HG03457 (cell line): ENCODE results near the gene ILDR1.

ENCODE experiments used
- ATAC-seq: cut with Tn5 transposase; IDR thresholded peaks from one replicate; pipeline ENCODE4 v1.9.1; 2021; ENCODE audit warnings: moderate number of reproducible peaks; ENCODE audit not compliant: unreplicated experiment

ILDR1 gene

DNA sequence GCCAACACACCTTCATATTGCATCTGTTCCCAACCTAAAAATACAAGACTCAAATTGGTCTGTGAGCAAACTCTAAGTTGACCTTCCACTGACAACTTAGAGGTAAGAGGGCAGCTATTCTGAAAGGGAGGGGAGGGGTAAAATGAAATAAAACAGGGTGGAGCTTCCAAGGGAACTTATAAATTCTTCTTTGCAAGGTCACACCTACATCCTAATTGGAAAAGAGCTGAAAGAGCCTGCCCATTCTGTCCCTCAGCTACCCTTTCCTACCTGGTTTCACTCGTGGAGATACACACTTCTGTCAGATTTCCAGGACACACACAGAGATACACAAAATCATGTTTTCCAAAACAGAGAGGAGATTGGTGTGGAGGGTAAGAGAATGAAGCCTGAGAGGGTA lies 1.0 kb downstream of the ILDR1 start:
- no peak for ATAC-seq

DNA sequence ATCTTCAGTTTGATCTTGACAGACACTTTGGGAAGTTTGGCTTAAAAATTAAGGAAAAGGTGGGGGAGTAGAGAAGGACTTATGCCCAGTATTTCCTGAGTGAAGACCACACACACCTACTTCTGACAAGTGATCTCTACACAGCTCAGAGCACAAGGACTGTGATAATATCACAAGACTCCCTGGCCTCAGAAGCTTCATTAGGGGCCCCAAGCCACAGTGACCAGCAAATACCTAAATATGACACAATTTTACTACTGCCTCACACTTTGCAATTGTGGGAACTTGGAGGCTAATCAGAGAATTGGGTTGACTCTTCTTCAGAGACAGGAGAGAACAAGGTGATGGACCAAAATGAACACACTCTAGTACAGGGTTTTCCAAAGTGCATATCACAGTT lies 2.6 kb downstream of the ILDR1 start:
- ATAC-seq, result no peak

DNA sequence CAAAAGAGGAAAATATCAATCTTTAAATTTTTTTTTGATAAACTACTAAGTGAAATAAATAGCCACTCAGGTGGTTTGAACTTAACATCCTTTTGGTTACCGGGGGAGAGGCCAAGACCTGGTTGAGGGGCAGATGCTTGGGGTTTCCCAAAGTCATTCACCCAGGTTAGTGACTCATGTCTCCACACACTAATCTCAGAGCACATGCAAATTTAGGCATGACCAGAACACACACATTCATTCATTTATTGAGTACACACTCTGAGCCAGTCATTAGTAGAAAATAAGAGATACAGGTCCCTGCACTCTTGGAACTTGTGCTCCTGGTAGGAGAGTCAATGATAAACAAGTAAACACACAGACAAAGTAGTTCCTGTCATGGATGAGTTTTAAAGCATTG lies 7.3 kb downstream of the ILDR1 start:
- ATAC-seq, result peak; percentile 77

DNA sequence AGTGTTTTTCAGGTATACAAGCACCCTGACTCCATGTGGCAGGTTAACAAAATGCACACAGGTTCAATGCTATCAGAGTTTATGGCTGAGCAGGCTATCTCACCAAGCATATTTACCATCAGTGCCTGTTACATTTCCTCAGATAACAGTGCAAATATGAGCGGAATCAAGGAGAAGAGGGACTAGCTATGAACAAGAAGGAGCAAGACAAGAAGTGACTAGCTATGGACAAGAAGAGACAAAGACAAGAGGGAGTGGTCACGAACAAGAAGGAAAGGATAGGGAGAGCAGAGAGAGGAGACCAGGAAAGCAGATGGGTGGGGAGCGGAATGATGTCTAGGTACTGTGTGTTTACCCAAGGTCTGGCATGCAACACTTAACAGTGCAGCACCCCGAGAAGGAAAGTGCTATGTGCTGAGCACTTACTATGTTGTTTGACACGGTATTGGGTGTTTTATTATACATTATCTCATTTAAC lies 8.6 kb downstream of the ILDR1 start:
- ATAC-seq, result no peak

GRCh38 chr3:122012821-122013220 lies 9.2 kb downstream of the ILDR1 start:
- no peak for ATAC-seq

DNA sequence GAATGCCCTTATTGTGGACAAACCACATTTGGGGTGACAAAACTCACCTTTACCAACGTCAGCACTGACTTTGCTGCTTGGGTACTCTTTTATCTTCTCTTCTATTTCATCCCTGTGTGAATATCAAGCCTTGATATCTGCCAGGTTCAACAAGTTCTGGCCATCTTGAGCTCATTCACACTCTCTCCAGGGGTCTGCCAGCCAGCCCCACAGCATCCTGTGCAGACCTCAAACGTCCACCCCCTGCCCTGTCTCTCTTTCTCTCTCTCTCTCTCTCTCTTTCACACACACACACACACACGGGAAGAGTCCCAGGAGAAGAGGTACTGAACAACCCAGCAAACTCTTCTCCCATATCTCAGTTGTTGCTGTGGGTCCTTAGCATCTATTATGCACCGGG lies 10.7 kb downstream of the ILDR1 start:
- ATAC-seq, result no peak

DNA sequence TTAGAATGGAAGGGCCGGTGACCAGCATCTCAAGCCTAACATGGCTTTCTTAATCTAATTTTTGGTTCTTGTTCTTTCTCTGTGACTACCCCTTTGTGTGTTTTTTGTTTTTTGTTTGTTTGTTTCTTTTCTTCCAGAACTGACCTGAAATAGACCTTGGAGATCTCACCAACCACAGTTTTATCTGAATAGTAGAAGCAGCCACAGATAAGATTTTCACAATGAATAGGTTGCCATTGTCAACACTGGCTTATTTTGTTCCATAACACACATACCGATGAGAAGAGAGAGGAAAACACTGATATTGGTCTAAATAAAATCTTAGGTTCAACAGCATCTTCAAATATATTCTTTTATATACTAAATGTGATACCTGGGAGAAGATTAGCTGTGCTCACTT lies 11.5 kb downstream of the ILDR1 start:
- no peak for ATAC-seq

GRCh38 chr3:122008166-122008565 lies 13.9 kb downstream of the ILDR1 start:
- ATAC-seq, result no peak

DNA sequence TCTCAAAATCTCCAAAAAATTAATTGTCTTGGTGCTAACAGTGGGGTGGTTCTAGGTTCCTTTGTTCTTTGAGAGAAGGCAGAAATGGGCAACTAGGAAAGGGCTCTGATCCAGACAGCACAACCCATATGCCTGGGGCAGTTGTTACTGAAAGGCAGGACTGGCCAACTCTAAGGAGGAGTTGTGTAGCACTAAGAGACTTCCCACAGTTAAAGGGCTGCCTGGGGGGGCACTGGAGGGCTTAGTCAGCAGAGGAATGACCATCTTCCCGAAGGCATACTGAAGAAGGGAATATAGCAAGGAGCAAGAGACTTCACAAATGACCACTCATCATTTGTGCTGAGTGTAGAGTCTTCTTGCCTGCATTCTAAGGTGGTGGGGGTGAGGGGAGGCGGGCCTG lies 15.8 kb downstream of the ILDR1 start:
- ATAC-seq, result no peak

- ATAC-seq, result no peak
Observed at GRCh38 chr3:122004991-122005565, 17.0 kb downstream of the ILDR1 start.

- ATAC-seq, result no peak
Observed at GRCh38 chr3:122004107-122004506, 17.9 kb downstream of the ILDR1 start.

DNA sequence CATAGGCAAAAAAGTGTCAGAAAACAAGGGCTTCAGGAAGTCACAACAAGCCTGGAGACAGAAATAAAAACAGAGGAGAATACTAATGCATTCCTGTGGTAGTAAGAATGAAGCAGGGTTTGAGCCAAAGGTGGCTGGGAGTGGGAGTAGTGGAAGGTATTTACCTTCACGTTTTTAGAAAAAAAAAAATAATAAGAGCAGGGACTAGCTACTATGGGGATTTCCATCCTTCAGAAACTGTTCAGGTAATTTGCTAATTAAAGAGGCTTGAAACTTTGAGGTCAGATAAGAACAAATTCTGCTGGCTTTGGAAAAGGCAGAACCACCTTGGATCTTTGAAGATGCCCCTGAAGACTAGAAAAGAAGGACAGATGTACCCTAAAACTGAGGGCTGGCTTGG lies 18.4 kb downstream of the ILDR1 start:
- ATAC-seq, result no peak

GRCh38 chr3:122003112-122003511 lies 18.9 kb downstream of the ILDR1 start:
- ATAC-seq, result no peak

GRCh38 chr3:122002611-122003010 lies 19.4 kb downstream of the ILDR1 start:
- no peak for ATAC-seq

- ATAC-seq, result no peak
Observed at GRCh38 chr3:122001892-122002291, 20.2 kb downstream of the ILDR1 start.

DNA sequence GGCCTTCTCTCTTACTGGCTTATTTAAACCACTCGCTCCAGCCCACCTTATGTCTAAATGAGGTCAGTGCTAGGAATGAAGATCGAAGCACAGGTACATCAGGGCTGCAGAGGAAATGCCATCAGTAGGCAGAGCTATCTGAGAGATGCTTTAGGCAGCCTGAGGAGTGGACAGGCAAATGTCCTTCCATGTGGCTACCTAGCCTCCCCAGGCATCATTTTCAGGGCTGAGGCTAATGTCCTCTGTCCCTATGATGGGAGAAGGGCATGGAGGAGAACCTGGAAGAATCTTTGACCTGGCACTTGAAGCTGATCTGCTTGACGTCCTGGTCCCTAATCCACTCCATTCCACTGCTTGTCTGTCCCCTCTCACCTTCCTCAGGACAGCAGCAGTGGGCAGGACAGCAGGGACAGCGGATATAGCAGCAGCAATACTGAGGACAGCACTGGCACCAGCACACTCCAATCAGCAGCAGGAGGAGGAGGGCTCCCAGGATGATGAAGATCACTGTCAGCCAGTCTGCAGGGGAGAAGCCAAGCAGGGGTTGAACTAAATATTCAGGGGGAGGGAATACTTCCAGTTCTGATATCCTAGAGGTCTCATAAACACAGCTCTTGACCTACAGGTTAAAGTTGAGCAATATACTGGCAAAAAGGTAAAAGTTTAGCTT lies 21.0 kb downstream of the ILDR1 start:
- no peak for ATAC-seq

- ATAC-seq, result no peak
Observed at GRCh38 chr3:121999931-122000330, 22.1 kb downstream of the ILDR1 start.

GRCh38 chr3:121998611-121999473 lies 23.2 kb downstream of the ILDR1 start:
- ATAC-seq, result no peak

GRCh38 chr3:121998030-121998580 lies 23.9 kb downstream of the ILDR1 start:
- no peak for ATAC-seq

GRCh38 chr3:121997372-121997771 lies 24.7 kb downstream of the ILDR1 start:
- ATAC-seq, result no peak

- no peak for ATAC-seq
Observed at GRCh38 chr3:121996441-121996840, 25.6 kb downstream of the ILDR1 start.
